ENCODE data around the gene EIF4A3.

GRCh38 chr17:80101011-80101945 lies 45.6 kb downstream of the EIF4A3 start, which contains the start of gene GAA:
- no peak for TF ChIP-seq EZH2 (IDR thresholded peaks at IDR 0.05)
- peak; percentile 70 for TF ChIP-seq POLR2AphosphoS5 (IDR thresholded peaks at IDR 0.05; ENCODE audit: borderline replicate concordance, low read depth, low read length)
- no peak for TF ChIP-seq FOXP2 (optimal IDR thresholded peaks at IDR 0.05; ENCODE audit: control extremely low read depth, extremely low read length, insufficient read depth)
